ENCODE data around the gene MEPCE.

MEPCE gene

DNA sequence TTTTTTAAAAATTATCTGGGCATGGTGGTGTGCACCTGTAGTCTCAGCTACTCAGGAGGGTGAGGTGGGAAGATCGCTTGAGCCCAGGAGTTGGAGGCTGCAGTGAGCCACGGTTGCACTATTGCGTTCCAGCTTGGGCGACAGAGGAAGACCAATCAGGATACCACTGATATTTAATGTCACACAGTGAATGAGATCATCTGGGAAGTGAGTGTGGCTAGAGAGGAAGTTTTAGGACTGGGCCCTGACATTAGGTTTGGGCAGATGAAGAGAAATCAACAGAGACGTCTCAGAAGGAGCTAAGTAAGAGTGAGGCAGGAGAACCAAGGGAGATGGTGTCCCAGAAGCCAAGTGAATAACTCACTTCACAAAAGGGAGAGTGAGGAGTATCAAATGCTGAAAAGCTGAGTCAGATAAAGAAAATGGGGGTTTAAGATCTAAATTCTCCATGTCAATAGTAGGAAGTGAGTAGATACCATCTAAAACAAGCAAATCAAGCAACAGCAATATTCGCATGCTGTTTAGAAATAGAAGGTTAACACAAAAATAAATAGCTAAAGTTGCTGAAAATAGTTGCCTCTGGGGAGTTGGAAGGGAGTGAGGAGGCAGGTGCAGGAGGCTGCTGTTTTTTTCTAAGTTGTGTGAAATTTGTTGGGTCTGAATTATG lies 44.9 kb upstream of the MEPCE start:
- Histone ChIP-seq H2AFZ (ENCODE audit: low read depth, low read length, severe bottlenecking) (no peak overlapping the region), H3K27me3 (ENCODE audit: low read length) (no peaks in the 10 kb centered on the region), H3K9me2 (replicated peaks; ENCODE audit: insufficient read depth, low read length) (no peaks in the 10 kb centered on the region), H3K4me3 (ENCODE audit: insufficient read depth, low read length, poor library complexity, severe bottlenecking) (no peak overlapping the region), H3K36me3 (ENCODE audit: low read length) (no peaks in the 10 kb centered on the region), H3K79me2 (ENCODE audit: insufficient read depth, low read length) (no peaks in the 10 kb centered on the region), H3K9ac (ENCODE audit: low read length) (no peak overlapping the region), H3F3A (ENCODE audit: insufficient read depth) (no peaks in the 10 kb centered on the region), H3K4me2 (ENCODE audit: low read depth, low read length, poor library complexity, severe bottlenecking) (no peak overlapping the region), H3K27ac (ENCODE audit: low read depth, low read length) (no peak overlapping the region), H4K20me1 (ENCODE audit: low read depth, low read length) (no peaks in the 10 kb centered on the region), H3K9me3 (ENCODE audit: insufficient read depth, low read length) (no peaks in the 10 kb centered on the region)
- TF ChIP-seq, protein P1, sequence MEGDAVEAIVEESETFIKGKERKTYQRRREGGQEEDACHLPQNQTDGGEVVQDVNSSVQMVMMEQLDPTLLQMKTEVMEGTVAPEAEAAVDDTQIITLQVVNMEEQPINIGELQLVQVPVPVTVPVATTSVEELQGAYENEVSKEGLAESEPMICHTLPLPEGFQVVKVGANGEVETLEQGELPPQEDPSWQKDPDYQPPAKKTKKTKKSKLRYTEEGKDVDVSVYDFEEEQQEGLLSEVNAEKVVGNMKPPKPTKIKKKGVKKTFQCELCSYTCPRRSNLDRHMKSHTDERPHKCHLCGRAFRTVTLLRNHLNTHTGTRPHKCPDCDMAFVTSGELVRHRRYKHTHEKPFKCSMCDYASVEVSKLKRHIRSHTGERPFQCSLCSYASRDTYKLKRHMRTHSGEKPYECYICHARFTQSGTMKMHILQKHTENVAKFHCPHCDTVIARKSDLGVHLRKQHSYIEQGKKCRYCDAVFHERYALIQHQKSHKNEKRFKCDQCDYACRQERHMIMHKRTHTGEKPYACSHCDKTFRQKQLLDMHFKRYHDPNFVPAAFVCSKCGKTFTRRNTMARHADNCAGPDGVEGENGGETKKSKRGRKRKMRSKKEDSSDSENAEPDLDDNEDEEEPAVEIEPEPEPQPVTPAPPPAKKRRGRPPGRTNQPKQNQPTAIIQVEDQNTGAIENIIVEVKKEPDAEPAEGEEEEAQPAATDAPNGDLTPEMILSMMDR (IDR thresholded peaks at IDR 0.05; ENCODE audit: insufficient read depth, low read length, poor library complexity, severe bottlenecking) = no peak
- no peak for TF ChIP-seq EZH2phosphoT487 (conservative IDR thresholded peaks at IDR 0.05; ENCODE audit: low read length)

DNA sequence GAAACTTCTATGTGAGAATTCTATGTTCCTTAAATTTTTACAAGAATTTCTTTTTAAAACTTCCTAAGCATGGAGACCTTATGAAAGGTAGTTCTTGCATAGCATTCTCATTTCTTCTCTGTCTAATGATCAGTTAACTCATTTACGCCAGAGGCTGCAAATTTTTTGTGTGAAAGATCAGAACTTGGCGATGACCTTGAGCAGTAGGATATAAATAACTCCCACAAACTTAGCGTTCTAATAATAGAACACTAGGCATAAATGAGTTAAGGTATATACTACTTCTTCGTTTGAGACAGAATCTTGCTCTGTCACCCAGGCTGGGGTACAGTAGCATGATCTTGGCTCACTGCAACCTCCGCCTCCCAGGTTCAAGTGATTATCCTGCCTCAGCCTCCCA lies 42.7 kb upstream of the MEPCE start:
- no peak for TF ChIP-seq EZH2phosphoT487 (conservative IDR thresholded peaks at IDR 0.05; ENCODE audit: low read length)
- no peaks in the 10 kb centered on the region for H4K20me1 ChIP-seq (ENCODE audit: low read depth, low read length)
- no peaks in the 10 kb centered on the region for H3K9me2 ChIP-seq (replicated peaks; ENCODE audit: insufficient read depth, low read length)
- H3K27ac ChIP-seq (ENCODE audit: low read depth, low read length) = no peak overlapping the region
- H3K27me3 ChIP-seq (ENCODE audit: low read length) = no peaks in the 10 kb centered on the region
- no peaks in the 10 kb centered on the region for H3K79me2 ChIP-seq (ENCODE audit: insufficient read depth, low read length)
- H3K9ac ChIP-seq (ENCODE audit: low read length) = no peak overlapping the region
- H2AFZ ChIP-seq (ENCODE audit: low read depth, low read length, severe bottlenecking) = no peak overlapping the region
- H3K4me2 ChIP-seq (ENCODE audit: low read depth, low read length, poor library complexity, severe bottlenecking) = no peak overlapping the region
- H3K36me3 ChIP-seq (ENCODE audit: low read length) = no peaks in the 10 kb centered on the region
- no peaks in the 10 kb centered on the region for H3F3A ChIP-seq (ENCODE audit: insufficient read depth)
- no peak overlapping the region for H3K4me3 ChIP-seq (ENCODE audit: insufficient read depth, low read length, poor library complexity, severe bottlenecking)
- H3K9me3 ChIP-seq (ENCODE audit: insufficient read depth, low read length) = no peaks in the 10 kb centered on the region

DNA sequence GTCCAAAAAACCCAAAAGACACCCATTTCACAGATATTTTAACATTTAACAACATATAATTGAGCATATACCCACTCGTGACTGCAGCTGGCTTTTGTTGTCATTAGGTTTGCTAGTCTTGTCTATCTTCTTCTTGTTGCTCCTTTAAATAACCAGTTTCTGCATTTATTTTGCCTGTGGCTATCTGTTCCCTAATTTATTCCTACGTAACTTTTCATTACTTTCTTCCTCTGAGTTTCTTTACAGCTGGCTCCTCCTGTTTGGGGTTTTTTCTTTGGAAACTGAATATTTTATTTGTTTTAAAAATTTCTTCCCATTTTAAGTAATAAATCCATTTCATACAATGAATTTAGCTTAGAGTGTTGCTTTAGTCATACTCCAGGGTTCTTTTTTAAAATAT lies 41.9 kb upstream of the MEPCE start:
- Histone ChIP-seq H3K4me3 (ENCODE audit: insufficient read depth, low read length, poor library complexity, severe bottlenecking) (no peak overlapping the region), H3K4me2 (ENCODE audit: low read depth, low read length, poor library complexity, severe bottlenecking) (no peak overlapping the region), H4K20me1 (ENCODE audit: low read depth, low read length) (no peaks in the 10 kb centered on the region), H3K9me3 (ENCODE audit: insufficient read depth, low read length) (no peaks in the 10 kb centered on the region), H3K27ac (ENCODE audit: low read depth, low read length) (no peak overlapping the region), H3K9ac (ENCODE audit: low read length) (no peak overlapping the region), H3K36me3 (ENCODE audit: low read length) (no peaks in the 10 kb centered on the region), H3F3A (ENCODE audit: insufficient read depth) (no peaks in the 10 kb centered on the region), H3K27me3 (ENCODE audit: low read length) (no peaks in the 10 kb centered on the region), H3K9me2 (replicated peaks; ENCODE audit: insufficient read depth, low read length) (no peaks in the 10 kb centered on the region), H2AFZ (ENCODE audit: low read depth, low read length, severe bottlenecking) (no peak overlapping the region), H3K79me2 (ENCODE audit: insufficient read depth, low read length) (no peaks in the 10 kb centered on the region)
- TF ChIP-seq, protein P1 (IDR thresholded peaks at IDR 0.05; ENCODE audit: insufficient read depth, low read length, poor library complexity, severe bottlenecking) = no peak
- no peak for TF ChIP-seq EZH2phosphoT487 (conservative IDR thresholded peaks at IDR 0.05; ENCODE audit: low read length)

DNA sequence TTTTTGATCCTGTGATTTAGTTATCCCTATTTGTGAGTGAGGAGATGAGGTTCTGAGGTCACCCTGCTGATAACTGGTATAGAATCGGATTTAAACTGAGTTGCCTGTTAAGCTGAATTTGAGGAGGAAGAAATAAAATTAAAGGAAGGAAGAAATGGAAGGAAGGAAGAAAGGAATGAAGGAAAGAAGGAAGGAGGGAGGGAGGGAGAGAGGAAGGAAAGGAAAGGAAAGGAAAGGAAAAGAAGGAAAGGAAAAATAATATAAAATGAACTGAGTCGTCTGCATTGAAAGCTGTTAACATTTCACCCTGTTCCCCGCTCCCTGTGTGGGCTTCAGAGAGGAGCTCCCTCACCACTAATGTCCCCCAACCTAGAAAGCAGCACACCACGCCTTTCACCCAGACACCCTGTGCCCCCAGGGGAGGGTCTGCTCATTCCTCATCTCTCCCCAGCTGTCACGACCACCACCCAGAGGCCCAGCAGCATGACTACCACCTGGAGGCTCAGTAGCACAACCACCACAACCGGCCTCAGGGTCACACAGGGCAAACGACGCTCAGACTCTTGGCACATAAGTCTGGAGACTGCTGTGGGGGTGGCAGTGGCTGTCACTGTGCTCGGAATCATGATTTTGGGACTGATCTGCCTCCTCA lies 40.1 kb upstream of the MEPCE start:
- H3K27ac ChIP-seq (ENCODE audit: low read depth, low read length) = no peak overlapping the region
- H3K79me2 ChIP-seq (ENCODE audit: insufficient read depth, low read length) = no peaks in the 10 kb centered on the region
- H3K36me3 ChIP-seq (ENCODE audit: low read length) = no peaks in the 10 kb centered on the region
- no peak overlapping the region for H2AFZ ChIP-seq (ENCODE audit: low read depth, low read length, severe bottlenecking)
- no peaks in the 10 kb centered on the region for H3K9me3 ChIP-seq (ENCODE audit: insufficient read depth, low read length)
- no peaks in the 10 kb centered on the region for H3F3A ChIP-seq (ENCODE audit: insufficient read depth)
- no peak overlapping the region for H3K4me2 ChIP-seq (ENCODE audit: low read depth, low read length, poor library complexity, severe bottlenecking)
- H3K27me3 ChIP-seq (ENCODE audit: low read length) = no peaks in the 10 kb centered on the region
- no peak for TF ChIP-seq EZH2phosphoT487 (conservative IDR thresholded peaks at IDR 0.05; ENCODE audit: low read length)
- TF ChIP-seq, protein P1 (IDR thresholded peaks at IDR 0.05; ENCODE audit: insufficient read depth, low read length, poor library complexity, severe bottlenecking) = no peak
- no peaks in the 10 kb centered on the region for H3K9me2 ChIP-seq (replicated peaks; ENCODE audit: insufficient read depth, low read length)
- no peaks in the 10 kb centered on the region for H4K20me1 ChIP-seq (ENCODE audit: low read depth, low read length)
- H3K4me3 ChIP-seq (ENCODE audit: insufficient read depth, low read length, poor library complexity, severe bottlenecking) = no peak overlapping the region
- no peak overlapping the region for H3K9ac ChIP-seq (ENCODE audit: low read length)

All from SU-DHL-6 (cell line).